ENCODE measurements around the gene PRKCH. TPM values are rescaled to one million over a fixed set of nuclear protein-coding genes. Genes with fewer than 3 reads are reported as not detected.

PRKCH gene
- total RNA-seq, 1 experiment from 2014 or later = 3.5 TPM

DNA sequence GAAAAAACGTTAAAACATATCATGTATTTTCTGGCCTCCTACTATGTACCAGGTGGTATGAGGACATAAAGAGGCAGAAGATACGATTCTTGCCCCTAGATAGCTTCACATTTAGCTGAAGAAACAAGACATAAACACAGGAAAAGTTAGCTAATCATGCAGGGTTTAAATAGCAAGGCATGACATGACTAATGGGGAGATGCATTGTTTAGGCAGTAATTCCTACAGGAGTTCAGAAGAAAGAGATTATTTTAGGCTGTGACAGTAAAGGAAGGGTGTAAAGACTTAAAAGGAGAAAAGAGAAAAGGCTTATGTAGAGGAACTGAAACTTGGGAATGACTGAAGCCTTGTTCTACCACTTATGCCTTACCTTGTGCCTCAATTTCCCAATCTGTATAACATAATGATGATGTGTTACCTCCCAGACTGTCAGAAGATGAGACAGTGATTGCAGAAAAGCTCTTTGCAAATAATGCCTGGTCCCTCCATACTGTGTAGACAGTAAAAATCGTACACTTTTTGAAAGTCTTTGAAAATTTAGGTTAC is 44.4 kb downstream of the PRKCH start:
- DNase-seq (ENCODE audit: low spot score) = no peak

DNA sequence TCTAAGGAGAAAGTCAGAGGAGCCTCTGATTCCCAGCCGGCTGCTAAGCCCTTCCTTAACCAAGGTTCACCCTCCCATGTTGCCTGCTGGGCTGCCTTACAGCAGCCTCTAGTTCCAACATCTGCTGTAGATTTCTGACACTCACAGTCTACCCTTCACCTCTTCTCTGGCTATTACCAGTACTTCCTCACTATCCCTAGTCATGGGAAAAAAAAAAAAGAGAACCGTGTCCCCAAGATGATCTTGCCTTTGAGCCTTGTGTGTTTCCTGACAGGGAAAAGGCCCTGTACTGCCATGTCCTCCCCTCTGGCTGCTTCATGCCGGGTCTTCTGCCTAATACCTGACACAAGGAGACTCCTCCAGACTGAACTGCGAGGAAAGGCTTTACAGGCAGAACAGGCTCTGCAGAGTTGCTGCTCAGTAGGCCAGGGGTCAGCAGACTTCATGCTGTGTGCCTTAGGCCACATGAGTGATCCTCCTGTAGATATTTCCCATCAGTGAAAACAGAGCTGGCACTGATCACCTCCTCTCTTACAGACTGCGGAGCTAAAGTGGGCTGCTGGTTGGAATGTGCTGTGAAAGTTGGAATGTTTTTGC is 46.8 kb downstream of the PRKCH start:
- DNase-seq (ENCODE audit: low spot score) = no peak

DNA sequence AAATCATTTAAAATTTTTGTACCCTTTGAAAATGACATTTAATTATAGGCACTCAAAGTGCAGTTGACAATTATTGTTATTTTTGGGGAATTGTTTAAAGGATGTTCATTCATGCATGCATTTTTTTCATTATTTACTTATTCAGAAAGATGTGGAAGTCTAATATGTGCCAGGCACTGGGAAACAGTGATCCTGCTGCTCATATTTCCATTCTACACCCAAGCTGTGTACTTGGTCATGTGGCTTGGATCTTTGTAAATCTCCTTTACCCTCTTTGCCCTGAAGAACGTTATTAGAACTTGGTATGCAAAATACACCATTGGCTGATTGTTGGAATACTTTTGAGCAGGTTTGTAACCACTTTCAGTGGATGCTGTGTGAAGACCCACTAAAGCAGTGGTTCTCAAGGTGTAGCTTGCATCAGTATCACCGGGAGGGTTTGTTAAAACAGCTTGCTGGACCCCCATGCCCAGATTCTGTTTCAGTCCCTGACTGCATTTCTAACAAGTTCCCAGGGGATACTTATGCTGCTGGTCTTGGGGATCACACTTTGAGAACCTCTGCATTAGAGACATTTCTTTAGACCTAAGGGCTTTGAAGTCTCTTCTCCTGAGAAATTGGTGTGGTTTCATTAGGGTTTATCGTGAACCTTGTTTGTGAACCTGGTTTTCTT is 47.5 kb downstream of the PRKCH start:
- no peak for DNase-seq (ENCODE audit: low spot score)

DNA sequence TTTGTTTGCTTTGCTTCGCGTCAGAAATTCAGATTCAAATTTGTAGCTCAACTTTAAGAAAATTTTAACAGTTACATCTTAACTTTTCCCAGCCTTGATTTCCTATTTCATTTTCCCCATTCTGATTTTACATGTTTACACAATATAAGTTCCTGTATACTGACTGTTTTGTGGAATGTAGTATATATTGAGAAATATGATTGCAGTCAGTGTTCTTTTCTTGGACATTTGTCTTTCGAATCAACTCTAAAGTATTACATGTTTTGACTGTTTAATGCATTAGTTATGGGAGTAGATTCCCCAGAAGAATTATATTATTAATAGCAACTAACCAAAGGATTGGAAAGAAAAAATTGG is 48.1 kb downstream of the PRKCH start:
- no peak for DNase-seq (ENCODE audit: low spot score)

DNA sequence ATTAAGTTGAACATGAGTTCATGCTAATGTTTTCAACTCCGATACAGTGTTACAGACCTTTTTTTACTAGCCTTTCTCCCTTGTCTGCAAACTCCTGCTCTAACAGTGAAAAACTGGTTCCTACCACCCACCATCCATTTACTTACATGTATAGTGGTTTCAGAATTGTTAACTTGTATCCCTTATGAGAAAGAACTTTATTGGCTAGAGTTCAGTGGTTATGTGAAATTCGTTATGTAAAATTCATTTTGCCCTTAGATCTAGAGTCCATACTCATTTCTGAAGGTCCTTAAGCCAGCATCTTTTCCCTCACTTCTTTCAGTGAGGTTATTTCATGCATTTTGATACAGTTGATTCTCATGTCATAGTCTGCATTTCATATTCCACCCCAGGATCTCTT is 51.0 kb downstream of the PRKCH start:
- no peak for DNase-seq (ENCODE audit: low spot score)

DNA sequence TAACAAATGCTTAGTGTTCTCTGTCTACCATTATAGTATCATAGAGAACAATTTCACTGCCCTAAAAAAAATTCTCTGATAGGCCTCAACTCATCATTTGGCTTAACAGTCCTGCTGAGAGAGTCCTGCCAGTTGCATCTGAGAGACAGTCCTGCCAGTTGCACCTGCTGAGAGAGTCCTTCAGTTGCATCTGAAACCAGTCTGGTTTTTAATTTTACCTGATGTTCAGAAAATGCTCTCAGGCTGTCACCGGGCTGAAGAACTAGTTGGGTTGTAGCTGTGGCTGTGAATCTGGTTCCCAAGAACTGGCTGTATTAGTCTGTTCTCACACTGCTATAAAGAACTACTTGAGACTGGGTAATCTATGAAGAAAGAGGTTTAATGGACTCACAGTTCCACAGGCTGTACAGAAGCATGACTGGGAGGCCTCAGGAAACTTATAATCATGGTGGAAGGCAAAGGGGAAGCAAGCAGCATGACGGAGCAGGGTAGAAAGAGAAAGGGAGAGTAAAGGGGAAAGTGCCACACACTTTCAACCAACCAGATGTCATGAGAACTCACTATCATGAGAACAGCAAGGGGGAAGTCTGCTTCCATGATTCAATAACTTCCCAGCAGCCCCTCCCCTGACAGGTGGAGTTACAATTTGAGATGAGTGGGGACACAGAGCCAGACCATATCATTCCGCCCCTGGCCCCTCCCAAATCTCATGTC is 51.6 kb downstream of the PRKCH start:
- DNase-seq (ENCODE audit: low spot score) = no peak

DNA sequence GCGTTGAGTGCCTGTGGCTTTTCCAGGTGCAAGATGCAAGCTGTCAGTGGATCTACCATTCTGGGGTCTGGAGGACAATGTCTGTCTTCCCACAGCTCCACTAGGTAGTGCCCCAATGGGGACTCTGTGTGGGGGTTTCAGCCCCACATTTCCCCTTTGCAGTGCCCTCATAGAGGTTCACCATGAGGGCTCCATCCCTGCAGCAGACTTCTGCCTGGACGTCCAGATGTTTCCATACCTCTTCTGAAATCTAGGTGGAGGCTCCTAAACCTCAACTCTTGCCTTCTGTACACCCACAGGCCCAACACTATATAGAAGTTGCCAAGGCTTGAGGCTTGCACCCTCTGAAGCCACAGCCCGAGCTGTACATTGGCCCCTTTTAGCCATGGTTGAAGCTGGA is 52.9 kb downstream of the PRKCH start:
- no peak for DNase-seq (ENCODE audit: low spot score)

DNA sequence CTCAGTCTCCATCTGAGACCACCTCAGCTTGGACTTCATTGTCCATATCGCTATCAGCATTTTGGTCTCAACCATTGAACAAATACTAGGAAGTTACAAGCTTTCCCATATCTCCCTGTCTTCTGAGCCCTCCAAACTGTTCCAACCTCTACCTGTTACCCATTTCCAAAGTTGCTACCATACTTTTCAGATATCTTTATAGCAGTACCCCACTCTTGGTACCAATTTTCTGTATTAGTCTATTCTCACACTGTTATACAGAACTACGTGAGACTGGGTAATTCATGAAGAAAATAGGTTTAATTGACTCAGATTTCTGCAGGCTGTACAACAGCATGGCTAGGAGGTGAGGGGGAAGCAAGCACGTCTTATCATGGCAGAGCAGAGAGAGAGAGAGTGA is 53.8 kb downstream of the PRKCH start:
- DNase-seq (ENCODE audit: low spot score) = no peak

DNA sequence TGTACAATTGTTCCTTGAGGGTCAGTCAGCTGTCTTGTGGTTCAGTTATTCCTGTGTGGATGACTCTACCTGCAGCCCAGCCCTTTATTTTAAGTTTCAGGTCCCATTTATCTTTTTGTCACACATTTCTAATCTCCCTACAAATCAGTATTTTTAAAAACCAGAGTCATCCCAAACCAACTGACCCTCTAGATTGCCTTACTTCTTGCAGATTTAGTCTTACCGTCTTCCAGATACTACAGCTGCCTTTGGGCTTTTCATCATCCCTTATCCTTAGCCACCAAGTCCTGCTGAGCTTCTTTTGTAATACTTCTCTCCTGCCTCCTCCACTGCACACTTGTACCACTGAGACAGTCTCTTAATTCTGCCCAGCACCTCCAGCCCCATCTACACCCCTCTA is 54.9 kb downstream of the PRKCH start:
- no peak for DNase-seq (ENCODE audit: low spot score)

DNA sequence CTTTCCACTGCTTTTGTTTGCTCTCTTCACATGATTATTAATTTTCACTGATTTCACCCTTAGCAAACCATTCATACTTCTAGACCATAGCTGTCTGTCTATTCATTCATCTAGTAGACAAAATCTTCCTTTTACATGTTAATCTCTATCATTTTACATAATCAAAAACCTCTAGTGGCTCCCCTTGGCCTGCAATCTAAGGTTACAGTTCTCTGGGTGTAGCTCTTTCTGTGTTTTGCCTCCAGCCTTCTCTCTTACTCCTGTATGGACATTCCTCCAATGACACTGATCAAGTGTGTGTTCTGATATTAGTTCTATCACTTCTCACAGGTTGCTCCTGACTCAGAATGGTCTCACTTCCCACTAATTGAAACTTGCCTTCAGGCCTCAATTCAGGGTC is 56.4 kb downstream of the PRKCH start:
- DNase-seq (ENCODE audit: low spot score) = no peak

DNA sequence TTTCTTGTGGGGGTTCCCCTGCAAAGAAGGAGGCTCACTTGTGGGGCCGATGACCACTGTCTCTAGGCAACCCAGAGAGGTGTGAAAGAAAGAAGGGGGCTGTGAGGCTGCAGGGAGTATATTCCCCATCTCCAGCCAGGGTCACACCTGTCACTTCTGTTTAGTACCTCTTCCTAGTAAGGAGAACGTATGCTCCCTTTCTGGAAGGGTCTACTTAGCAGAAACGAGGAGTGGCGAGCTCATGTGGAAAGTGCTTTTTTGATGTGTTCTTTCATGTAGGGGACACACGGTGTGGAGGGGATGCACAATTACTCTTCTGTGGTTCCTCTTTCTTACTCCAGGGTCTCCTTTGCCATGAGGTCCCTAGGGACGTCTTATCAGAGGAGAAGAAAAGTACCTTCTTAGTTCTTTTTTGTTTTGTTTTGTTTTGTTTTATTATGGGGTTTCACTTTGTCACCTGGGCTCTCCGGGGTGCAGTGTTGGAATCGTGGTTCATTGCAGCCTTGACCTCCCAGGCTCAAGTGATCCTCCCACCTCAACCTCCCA is 58.3 kb downstream of the PRKCH start:
- no peak for DNase-seq (ENCODE audit: low spot score)

DNA sequence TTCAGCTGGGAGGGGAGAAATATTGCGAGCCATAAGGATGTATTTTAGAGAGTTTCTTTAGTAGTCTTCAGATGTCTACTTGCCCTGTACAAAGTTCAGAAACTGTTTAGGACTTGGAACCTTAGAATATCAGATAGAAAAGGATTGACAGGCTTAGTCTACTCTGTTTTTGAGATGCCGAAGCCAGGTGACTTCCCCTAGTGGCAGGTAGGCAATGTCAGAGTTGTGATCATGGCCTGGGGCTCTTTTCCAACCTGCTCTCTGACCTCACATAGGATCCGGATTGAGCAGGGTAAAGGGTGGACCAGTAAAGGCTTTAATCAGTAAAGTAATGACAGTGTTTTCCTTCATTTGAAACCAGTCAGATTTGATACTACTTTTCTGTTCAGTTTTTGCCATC is 59.6 kb downstream of the PRKCH start:
- DNase-seq (ENCODE audit: low spot score) = no peak

DNA sequence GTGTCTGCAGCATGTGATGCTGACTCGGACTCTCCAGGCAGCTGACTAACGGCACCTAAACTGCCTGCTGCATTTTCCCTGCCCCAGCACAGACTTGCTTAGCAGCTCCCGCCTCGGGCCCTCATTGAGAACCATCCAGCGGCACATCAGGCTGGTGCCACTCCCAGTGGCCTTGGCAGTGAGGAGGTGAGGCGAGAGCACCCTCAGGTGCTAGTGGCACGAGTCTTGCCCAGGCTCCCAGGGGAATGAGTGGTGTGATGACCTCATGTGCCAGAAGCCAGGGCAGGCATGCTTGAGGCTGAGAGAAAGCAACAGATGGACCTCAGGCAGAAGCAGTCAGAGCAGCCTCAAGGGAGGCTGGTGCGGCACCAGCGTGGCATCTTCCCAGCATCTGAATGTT is 60.2 kb downstream of the PRKCH start:
- no peak for DNase-seq (ENCODE audit: low spot score)

DNA sequence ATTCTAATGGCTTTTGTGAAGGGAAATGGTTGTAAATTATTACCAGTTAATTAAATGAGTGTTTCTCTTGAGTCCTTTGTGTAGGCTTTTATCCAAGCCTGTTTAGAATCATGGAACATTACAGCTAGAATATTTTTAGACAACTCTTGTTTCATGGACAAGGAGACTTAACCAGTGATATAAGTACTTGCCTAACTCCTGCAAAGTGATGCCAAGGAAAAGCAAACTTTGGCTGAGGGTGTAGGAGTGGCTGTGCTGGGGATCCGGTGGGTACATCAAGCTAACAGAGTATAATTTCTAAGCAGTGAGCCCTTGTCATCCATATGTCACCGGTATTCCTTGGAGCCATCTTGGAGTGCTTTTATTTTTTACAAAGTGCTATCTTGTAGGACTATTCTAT is 61.5 kb downstream of the PRKCH start:
- no peak for DNase-seq (ENCODE audit: low spot score)

DNA sequence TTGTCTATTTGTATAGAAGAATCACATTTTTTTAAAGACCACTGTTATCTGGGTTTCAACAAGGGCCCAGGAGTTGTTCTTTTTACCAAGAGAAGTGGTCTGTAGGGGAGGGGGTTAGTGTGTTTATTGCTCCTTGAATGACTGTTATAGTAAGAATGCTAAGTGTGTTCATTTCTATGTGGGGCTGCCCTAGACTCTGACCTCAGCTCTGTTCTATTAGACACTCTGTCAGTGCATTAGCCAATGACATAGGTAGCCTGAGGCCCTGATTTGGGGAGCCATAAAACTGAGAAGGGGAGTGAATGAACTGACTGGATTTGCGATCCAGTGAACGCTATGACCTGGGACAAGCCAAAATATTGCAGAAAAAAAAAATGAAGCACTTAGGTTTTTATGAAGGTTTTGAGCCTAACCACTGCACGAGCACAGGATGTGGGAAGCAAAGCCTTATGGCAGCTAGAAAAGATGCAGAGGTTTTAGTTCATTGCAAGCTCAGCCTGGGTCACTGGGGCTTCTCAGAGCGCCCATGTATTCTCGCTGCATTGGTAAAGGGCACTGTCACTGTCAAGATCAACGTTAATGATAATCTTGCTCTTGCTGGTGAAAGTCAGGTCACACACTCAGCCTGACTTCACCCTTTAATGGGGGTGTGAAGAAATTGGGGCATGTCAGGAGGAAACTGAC is 63.8 kb downstream of the PRKCH start:
- DNase-seq (ENCODE audit: low spot score) = no peak

DNA sequence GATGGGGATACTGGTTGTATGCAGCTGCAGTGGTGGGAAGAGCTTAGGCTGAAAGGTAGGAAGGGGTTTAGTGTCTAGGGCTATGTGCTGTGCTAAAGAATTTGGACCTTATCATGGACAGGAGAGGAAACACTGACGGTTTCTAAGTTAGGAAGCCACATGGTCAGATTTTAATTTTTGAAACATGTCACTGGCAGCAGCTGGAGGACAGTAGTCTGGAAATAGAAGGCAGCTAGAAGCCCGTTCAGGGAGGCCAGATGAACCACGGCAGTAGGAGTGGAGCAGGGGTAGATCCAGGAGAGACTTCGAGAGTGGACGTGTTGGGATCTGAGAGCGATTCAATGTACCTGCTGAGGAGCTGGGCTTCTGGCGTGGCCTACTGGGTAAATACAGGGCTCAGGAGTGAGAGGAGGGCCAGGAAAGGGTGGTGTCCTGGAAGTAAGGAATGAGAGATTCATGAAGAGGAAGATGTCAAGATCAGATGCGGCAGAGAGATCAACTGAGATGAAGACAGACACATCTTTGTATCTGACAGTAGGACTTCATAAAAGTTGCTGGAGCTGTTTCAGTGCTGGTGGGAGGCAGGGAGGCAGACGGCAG is 64.9 kb downstream of the PRKCH start:
- no peak for DNase-seq (ENCODE audit: low spot score)

DNA sequence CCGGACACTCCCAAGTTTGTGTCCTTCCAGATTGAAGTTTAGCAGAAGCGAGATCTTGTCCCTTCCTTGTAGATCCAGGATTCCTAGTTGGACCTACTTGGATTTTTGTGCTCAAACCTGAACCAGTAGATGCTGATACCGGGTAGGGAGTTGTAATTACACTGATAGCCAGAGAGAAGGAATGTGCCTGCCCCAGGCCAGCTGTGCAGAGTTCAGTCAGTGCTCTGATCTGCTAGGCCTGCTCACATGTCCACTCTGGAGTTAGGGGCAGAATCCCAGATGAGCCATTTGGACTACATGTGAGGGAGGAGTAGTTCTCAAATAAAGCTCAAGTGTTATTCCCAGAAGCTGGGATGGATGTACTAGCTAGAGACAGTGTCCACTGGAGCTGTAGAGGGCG is 65.7 kb downstream of the PRKCH start:
- no peak for DNase-seq (ENCODE audit: low spot score)

DNA sequence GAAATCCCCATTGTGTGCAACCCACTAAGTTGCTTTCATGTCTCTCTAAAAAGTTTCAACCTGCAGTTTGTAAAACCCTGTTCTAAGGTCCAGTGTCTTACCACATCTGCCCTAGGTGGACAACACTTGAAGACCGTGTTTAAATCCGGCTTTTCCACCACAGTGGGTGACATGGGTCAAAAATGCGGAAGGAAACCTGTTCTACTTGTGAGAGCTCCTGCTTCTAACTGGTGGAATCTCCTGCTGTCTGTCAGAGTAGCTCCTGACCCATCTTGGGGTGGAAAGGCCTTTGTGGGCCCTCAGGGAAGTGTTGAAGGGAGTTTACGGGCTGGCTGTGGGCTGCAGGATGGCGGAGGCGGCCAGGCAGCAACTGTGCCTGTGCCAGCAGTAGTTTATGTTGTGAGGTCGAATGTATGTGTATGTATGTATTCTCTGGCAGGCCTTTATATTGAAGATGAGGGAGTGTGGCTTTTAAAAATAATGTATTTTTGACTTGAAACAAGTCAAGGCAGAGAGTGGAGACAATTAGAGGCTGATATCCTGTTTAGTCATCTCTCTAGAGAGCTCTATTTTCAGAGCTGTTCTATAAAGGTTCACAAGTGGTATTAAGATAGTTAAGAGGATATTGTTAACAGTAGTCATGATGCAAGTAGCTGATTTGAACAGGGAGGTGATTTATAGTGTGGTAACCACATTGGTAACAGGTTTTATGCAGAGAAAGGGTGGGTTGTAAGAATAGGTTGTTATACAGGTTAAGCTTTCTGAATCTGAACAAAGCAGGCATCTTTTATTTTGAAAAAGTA is 67.0 kb downstream of the PRKCH start:
- DNase-seq (ENCODE audit: low spot score) = peak; percentile 83

DNA sequence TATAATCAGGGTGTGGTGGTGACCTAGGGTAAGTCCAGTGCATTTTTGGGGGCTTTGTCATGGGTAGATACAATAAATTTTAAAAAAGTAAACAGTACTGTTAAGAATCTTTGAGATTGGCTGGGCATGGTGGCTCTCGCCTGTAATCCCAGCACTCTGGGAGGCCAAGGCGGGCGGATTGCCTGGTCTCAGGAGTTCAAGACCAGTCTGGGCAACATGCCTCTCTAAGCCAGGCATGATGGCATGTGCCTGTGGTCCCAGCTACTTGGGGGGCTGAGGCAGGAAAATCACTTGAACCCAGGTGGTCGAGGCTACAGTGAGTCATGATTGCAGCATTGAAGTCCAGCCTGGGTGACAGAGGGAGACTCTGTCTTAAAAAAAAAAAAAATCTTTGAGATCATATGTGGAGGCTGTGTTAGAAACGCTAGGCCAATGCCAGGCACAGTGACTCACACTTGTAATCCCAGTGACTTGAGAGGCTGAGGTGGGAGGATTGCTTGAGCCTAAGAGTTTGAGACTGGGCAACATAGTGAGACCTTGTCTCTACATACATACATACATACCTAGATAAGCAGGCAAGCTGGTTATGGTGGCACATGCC is 67.7 kb downstream of the PRKCH start:
- DNase-seq (ENCODE audit: low spot score) = peak; percentile 44

DNA sequence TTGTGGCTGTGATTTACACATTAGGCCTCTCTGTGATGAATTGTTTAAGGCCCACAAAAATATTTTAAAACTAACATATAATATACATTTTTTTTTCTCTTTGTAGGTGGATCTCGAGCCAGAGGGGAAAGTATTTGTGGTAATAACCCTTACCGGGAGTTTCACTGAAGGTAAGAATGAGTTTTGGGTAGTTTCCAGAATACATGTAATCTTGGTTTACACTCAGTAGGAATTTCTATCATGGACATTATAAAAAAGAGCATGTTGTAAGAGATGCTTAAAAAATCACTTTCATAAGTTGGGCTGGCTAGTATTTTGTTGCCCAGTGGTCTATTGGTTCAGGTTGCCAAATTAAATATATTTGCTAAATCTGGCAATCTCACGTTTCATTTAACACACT is 69.7 kb downstream of the PRKCH start:
- DNase-seq (ENCODE audit: low spot score) = no peak

DNA sequence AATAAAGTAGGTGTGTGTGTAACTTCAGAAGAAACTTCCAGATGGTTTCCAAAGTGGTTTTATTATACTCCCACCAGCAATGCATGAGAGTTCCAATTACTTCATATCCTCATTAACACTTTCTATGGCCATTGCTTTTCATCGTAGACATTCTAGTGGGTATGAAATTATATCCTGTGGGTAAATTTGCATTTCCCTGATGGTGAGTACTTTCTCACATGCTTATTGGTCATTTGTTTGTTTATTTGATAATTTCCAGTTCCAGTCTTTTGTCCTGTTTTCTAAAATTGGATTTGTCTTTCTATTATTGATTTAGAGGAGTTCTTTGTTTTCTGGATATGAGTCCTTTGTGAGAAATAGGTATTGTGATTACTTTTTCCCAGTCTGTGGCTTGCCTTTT is 70.9 kb downstream of the PRKCH start:
- DNase-seq (ENCODE audit: low spot score) = no peak

Measured in A172 (cell line).